Measurements from ENCODE around the gene PLEKHO2. TPM values are rescaled to one million over a fixed set of nuclear protein-coding genes. Genes with fewer than 3 reads are reported as not detected.
"Not testable (repeated sequence)": the region's sequence is repeated elsewhere in the genome, so short reads cannot be mapped to it uniquely, and the experiment has no call there.

PLEKHO2 gene
- 10 to 100 TPM; 15.3 to 15.6 TPM for total RNA-seq

- ChIA-PET POLR2A (interaction anchor here (0.8 to 1.2 kb wide), 4 partner anchors 16 to 52 kb away, joined by 4 to 8 read pairs (median 5); partner anchors contain the start of gene PIF1), CTCF (interaction anchor here (0.7 to 2.4 kb wide), 9 partner anchors 9 to 113 kb away, joined by 3 to 18 read pairs (median 4); no protein-coding TSS in a partner anchor)
- Mint-ChIP-seq H3K27me3 (no peaks in the 10 kb centered on the region), H3K27ac (peak within 1 kb of the TSS; percentile 84), H3K4me1 (ENCODE audit: low read depth) (peaks cover 60% of the 10 kb centered on the region), H3K4me3 (peak within 1 kb of the TSS; percentile 95), H3K9me3 (no peaks in the 10 kb centered on the region), H3K36me3 (peaks cover 2% of the 10 kb centered on the region)
- intact Hi-C loops (cut with micrococcal nuclease): loop anchor here (1.0 to 2.0 kb wide), 2 partner anchors 17 to 52 kb away; partner anchors contain the start of gene PIF1
- DNase-seq: peak; percentile 95
Measured at GRCh38 chr15:64841344-64842095, at the start of gene PLEKHO2. TSS of gene PLEKHO2 (plus strand) at chr15:64841915. CDS start at chr15:64842017, 102 bp downstream.

- CTCF ChIA-PET: interaction anchor here (0.8 to 2.5 kb wide), 2 partner anchors 18 to 193 kb away, joined by 3 to 6 read pairs; no protein-coding TSS in a partner anchor
- intact Hi-C loops (cut with micrococcal nuclease): no loop called here
Measured at GRCh38 chr15:64792282-64792681, 49.4 kb upstream of the PLEKHO2 start.

GRCh38 chr15:64795299-64795698 is 46.4 kb upstream of the PLEKHO2 start:
- H3K27me3 Mint-ChIP-seq; H3K4me3 Mint-ChIP-seq; POLR2A ChIA-PET; H3K36me3 Mint-ChIP-seq; DNase-seq; H3K4me1 Mint-ChIP-seq (ENCODE audit: low read depth); H3K9me3 Mint-ChIP-seq; H3K27ac Mint-ChIP-seq; intact Hi-C loops (cut with micrococcal nuclease): not testable (repeated sequence)
- CTCF ChIA-PET: interaction anchor here (0.7 to 1.0 kb wide), 2 partner anchors 14 to 67 kb away, joined by 3 read pairs; no protein-coding TSS in a partner anchor

More at GRCh38 chr15:64792282-64792681, 49.4 kb upstream of the PLEKHO2 start:
- no peaks in the 10 kb centered on the region for H3K4me1 Mint-ChIP-seq (ENCODE audit: low read depth)
- no peak overlapping the region for H3K27ac Mint-ChIP-seq
- H3K27me3 Mint-ChIP-seq: no peaks in the 10 kb centered on the region
- H3K9me3 Mint-ChIP-seq: no peaks in the 10 kb centered on the region
- POLR2A ChIA-PET: interaction anchor here (0.7 kb wide), 1 partner anchor 44 kb away, joined by 3 read pairs; no protein-coding TSS in a partner anchor
- H3K36me3 Mint-ChIP-seq: no peaks in the 10 kb centered on the region
- no peak overlapping the region for H3K4me3 Mint-ChIP-seq
- DNase-seq: no peak

- intact Hi-C loops (cut with micrococcal nuclease); H3K27me3 Mint-ChIP-seq; DNase-seq; POLR2A ChIA-PET; H3K27ac Mint-ChIP-seq; H3K36me3 Mint-ChIP-seq; H3K9me3 Mint-ChIP-seq; H3K4me3 Mint-ChIP-seq; H3K4me1 Mint-ChIP-seq (ENCODE audit: low read depth): not testable (repeated sequence)
- CTCF ChIA-PET: interaction anchor here (0.7 to 1.0 kb wide), 2 partner anchors 14 to 68 kb away, joined by 3 read pairs; no protein-coding TSS in a partner anchor
Measured at GRCh38 chr15:64795921-64796320, 45.8 kb upstream of the PLEKHO2 start.

- H3K4me1 Mint-ChIP-seq (ENCODE audit: low read depth); H3K36me3 Mint-ChIP-seq; H3K9me3 Mint-ChIP-seq; H3K4me3 Mint-ChIP-seq; H3K27ac Mint-ChIP-seq; H3K27me3 Mint-ChIP-seq; intact Hi-C loops (cut with micrococcal nuclease); POLR2A ChIA-PET; CTCF ChIA-PET; DNase-seq: not testable (repeated sequence)
Measured at GRCh38 chr15:64798905-64799304, 42.8 kb upstream of the PLEKHO2 start.

- H3K36me3 Mint-ChIP-seq: no peaks in the 10 kb centered on the region
- intact Hi-C loops (cut with micrococcal nuclease): no loop called here
- ChIA-PET CTCF (interaction anchor here (2.6 kb wide), 1 partner anchor 10 kb away, joined by 25 read pairs; no protein-coding TSS in a partner anchor), POLR2A (no interaction called here)
- no peaks in the 10 kb centered on the region for H3K4me1 Mint-ChIP-seq (ENCODE audit: low read depth)
- no peak overlapping the region for H3K4me3 Mint-ChIP-seq
- no peak for DNase-seq
- no peaks in the 10 kb centered on the region for H3K9me3 Mint-ChIP-seq
- no peak overlapping the region for H3K27ac Mint-ChIP-seq
- H3K27me3 Mint-ChIP-seq: no peaks in the 10 kb centered on the region
Measured at GRCh38 chr15:64800476-64800875, 41.2 kb upstream of the PLEKHO2 start.

- DNase-seq: no peak
- intact Hi-C loops (cut with micrococcal nuclease): no loop called here
- ChIA-PET CTCF (interaction anchor here (2.0 kb wide), 2 partner anchors 15 to 32 kb away, joined by 4 to 5 read pairs; no protein-coding TSS in a partner anchor), POLR2A (no interaction called here)
- Mint-ChIP-seq H3K4me3 (no peak overlapping the region), H3K36me3 (no peaks in the 10 kb centered on the region), H3K4me1 (ENCODE audit: low read depth) (no peaks in the 10 kb centered on the region), H3K27me3 (peaks cover 2% of the 10 kb centered on the region), H3K27ac (no peak overlapping the region), H3K9me3 (no peaks in the 10 kb centered on the region)
Measured at GRCh38 chr15:64803526-64803925, 38.2 kb upstream of the PLEKHO2 start.

GRCh38 chr15:64804619-64805018 is 37.1 kb upstream of the PLEKHO2 start:
- ChIA-PET CTCF (interaction anchor here (2.0 to 12.1 kb wide), 2 partner anchors 31 to 73 kb away, joined by 5 to 168 read pairs; no protein-coding TSS in a partner anchor), POLR2A (no interaction called here)
- Mint-ChIP-seq H3K36me3 (no peaks in the 10 kb centered on the region), H3K27ac (no peak overlapping the region), H3K9me3 (no peaks in the 10 kb centered on the region), H3K4me3 (no peak overlapping the region), H3K4me1 (ENCODE audit: low read depth) (no peaks in the 10 kb centered on the region), H3K27me3 (peaks cover 6% of the 10 kb centered on the region)
- DNase-seq: no peak
- intact Hi-C loops (cut with micrococcal nuclease): no loop called here

GRCh38 chr15:64806509-64806908 is 35.2 kb upstream of the PLEKHO2 start:
- H3K27me3 Mint-ChIP-seq: peaks cover 6% of the 10 kb centered on the region
- CTCF ChIA-PET: interaction anchor here (1.1 to 12.1 kb wide), 2 partner anchors 75 to 120 kb away, joined by 3 to 168 read pairs; no protein-coding TSS in a partner anchor
- POLR2A ChIA-PET: no interaction called here
- H3K4me3 Mint-ChIP-seq: no peak overlapping the region
- no peaks in the 10 kb centered on the region for H3K9me3 Mint-ChIP-seq
- intact Hi-C loops (cut with micrococcal nuclease): no loop called here
- H3K27ac Mint-ChIP-seq: no peak overlapping the region
- H3K4me1 Mint-ChIP-seq (ENCODE audit: low read depth): no peaks in the 10 kb centered on the region
- no peak for DNase-seq
- no peaks in the 10 kb centered on the region for H3K36me3 Mint-ChIP-seq

- ChIA-PET POLR2A (no interaction called here), CTCF (interaction anchor here (1.1 to 12.1 kb wide), 3 partner anchors 50 to 120 kb away, joined by 3 to 168 read pairs (median 3); no protein-coding TSS in a partner anchor)
- Mint-ChIP-seq H3K4me3 (no peak overlapping the region), H3K27me3 (peaks cover 6% of the 10 kb centered on the region), H3K4me1 (ENCODE audit: low read depth) (no peaks in the 10 kb centered on the region), H3K36me3 (no peaks in the 10 kb centered on the region), H3K9me3 (no peaks in the 10 kb centered on the region), H3K27ac (no peak overlapping the region)
- DNase-seq: no peak
- intact Hi-C loops (cut with micrococcal nuclease): no loop called here
Measured at GRCh38 chr15:64807051-64807749, 34.5 kb upstream of the PLEKHO2 start.

- Mint-ChIP-seq H3K27ac (no peak overlapping the region), H3K9me3 (no peaks in the 10 kb centered on the region), H3K36me3 (no peaks in the 10 kb centered on the region), H3K4me3 (no peak overlapping the region), H3K4me1 (ENCODE audit: low read depth) (no peaks in the 10 kb centered on the region), H3K27me3 (peaks cover 6% of the 10 kb centered on the region)
- DNase-seq: no peak
- CTCF ChIA-PET: interaction anchor here (0.6 to 12.1 kb wide), 4 partner anchors 51 to 562 kb away, joined by 3 to 168 read pairs (median 3); no protein-coding TSS in a partner anchor
- POLR2A ChIA-PET: no interaction called here
- intact Hi-C loops (cut with micrococcal nuclease): no loop called here
Measured at GRCh38 chr15:64807751-64808222, 33.9 kb upstream of the PLEKHO2 start.

Measured in activated CD4-positive, alpha-beta memory T cell treated with anti-CD3 and anti-CD28 coated beads for 36 hours (primary cell).